ENCODE data around the gene STAT3.

STAT3 gene

DNA sequence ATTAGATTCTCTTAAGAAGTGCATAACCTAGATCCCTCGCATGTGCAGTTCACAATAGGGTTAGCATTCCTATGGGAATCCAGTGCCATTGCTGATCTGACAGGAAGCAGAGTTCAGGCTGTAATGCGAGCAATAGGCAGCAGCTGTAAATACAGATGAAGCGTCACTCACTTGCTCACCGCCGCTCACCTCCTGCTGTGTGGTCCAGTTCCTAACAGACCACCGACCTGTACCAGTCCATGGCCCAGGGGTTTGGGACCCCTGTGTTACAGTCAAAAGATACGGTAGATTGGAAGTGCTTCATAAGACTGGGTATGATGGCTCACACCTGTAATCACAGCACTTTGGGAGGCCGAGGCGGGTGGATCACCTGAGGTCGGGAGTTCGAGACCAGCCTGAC, 97.1 kb downstream of the STAT3 start:
- DNase-seq (ENCODE audit: low read depth), result no peak

DNA sequence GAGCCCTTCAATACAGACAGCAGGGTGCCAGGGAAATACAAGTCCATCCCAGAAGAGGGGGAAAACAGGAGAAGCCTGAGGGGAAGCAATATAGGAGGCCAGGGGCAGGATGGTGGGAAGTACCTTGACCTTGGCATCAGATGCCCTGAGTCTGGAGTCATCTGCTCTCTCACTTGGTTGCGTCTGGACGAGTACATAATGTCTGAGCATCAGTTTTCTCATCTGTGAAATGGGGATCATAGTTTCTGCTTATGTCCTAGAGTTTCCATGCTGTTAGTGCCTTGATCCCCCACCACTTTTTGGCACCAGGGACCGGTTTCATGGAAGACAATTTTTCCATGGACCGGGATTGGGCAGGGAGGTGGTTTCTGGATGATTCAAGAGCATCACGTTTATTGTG, 97.7 kb downstream of the STAT3 start:
- DNase-seq (ENCODE audit: low read depth), result no peak
- TF ChIP-seq, protein P1, sequence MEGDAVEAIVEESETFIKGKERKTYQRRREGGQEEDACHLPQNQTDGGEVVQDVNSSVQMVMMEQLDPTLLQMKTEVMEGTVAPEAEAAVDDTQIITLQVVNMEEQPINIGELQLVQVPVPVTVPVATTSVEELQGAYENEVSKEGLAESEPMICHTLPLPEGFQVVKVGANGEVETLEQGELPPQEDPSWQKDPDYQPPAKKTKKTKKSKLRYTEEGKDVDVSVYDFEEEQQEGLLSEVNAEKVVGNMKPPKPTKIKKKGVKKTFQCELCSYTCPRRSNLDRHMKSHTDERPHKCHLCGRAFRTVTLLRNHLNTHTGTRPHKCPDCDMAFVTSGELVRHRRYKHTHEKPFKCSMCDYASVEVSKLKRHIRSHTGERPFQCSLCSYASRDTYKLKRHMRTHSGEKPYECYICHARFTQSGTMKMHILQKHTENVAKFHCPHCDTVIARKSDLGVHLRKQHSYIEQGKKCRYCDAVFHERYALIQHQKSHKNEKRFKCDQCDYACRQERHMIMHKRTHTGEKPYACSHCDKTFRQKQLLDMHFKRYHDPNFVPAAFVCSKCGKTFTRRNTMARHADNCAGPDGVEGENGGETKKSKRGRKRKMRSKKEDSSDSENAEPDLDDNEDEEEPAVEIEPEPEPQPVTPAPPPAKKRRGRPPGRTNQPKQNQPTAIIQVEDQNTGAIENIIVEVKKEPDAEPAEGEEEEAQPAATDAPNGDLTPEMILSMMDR (IDR thresholded peaks at IDR 0.05; ENCODE audit: control insufficient read depth, insufficient read depth, low read depth, low read length, missing control alignments), result no peak
- H3K4me3 ChIP-seq (ENCODE audit: control insufficient read depth, low read depth, low read length), result no peak overlapping the region

More for the DNA sequence above, 97.1 kb downstream of the STAT3 start:
- TF ChIP-seq, protein P1 (IDR thresholded peaks at IDR 0.05; ENCODE audit: control insufficient read depth, insufficient read depth, low read depth, low read length, missing control alignments), result no peak
- no peak overlapping the region for H3K4me3 ChIP-seq (ENCODE audit: control insufficient read depth, low read depth, low read length)

DNA sequence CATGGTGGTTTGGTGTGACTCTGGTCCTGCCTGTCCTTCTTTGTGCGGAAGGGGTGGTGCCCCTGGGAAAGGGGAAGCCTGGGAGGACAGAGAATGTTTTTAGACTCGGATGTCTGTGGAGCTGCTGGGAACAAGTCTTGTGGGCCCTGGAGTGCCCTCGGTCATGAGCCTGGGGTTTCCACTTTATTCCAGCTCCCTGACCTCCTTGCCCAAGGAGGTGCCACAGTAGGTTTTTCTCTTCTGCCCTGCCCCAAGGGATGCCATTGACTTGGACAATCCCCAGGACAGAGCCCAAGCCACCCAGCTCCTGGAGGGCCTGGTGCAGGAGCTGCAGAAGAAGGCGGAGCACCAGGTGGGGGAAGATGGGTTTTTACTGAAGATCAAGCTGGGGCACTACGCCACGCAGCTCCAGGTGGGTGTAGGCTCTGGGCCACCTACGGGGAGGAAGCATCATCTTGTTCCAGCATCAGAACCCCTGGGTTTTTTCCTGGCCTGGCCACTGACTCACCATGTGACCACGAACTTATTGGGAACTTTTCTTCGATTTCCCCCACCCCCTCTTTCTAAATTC, 98.5 kb downstream of the STAT3 start:
- no peak overlapping the region for H3K4me3 ChIP-seq (ENCODE audit: control insufficient read depth, low read depth, low read length)
- no peak for DNase-seq (ENCODE audit: low read depth)
- TF ChIP-seq, protein P1 (IDR thresholded peaks at IDR 0.05; ENCODE audit: control insufficient read depth, insufficient read depth, low read depth, low read length, missing control alignments), result no peak

GRCh38 chr17:42288803-42289610, 99.2 kb downstream of the STAT3 start:
- TF ChIP-seq, protein P1 (IDR thresholded peaks at IDR 0.05; ENCODE audit: control insufficient read depth, insufficient read depth, low read depth, low read length, missing control alignments), result no peak
- peak overlapping the region; percentile 45 for H3K4me3 ChIP-seq (ENCODE audit: control insufficient read depth, low read depth, low read length)
- no peak for DNase-seq (ENCODE audit: low read depth)

GRCh38 chr17:42287977-42288802, 100.1 kb downstream of the STAT3 start, which contains the start of gene STAT5A:
Gene STAT5A (plus strand): TSS chr17:42288498. CDS start chr17:42289412, 914 bp downstream.
- peak within 1 kb of the TSS; percentile 45 for H3K4me3 ChIP-seq (ENCODE audit: control insufficient read depth, low read depth, low read length)
- TF ChIP-seq, protein P1 (IDR thresholded peaks at IDR 0.05; ENCODE audit: control insufficient read depth, insufficient read depth, low read depth, low read length, missing control alignments), result no peak
- no peak for DNase-seq (ENCODE audit: low read depth)

GRCh38 chr17:42287305-42287976, 100.8 kb downstream of the STAT3 start:
- TF ChIP-seq, protein P1 (IDR thresholded peaks at IDR 0.05; ENCODE audit: control insufficient read depth, insufficient read depth, low read depth, low read length, missing control alignments), result no peak
- H3K4me3 ChIP-seq (ENCODE audit: control insufficient read depth, low read depth, low read length), result peak overlapping the region; percentile 45

More at GRCh38 chr17:42287305-42287976, 100.8 kb downstream of the STAT3 start:
- no peak for DNase-seq (ENCODE audit: low read depth)

Measured in AG09309 (cell line).